ENCODE measurements around the gene CREBL2. TPM values are rescaled to one million over a fixed set of nuclear protein-coding genes. Genes with fewer than 3 reads are reported as not detected.

Gene CREBL2
- total RNA-seq, 4 donors from 2014 or later: 11.2 to 42.7 (median 26.4) TPM

GRCh38 chr12:12683136-12683697 is 71.5 kb downstream of the CREBL2 start:
- no peaks in the 10 kb centered on the region for H3K27me3 ChIP-seq
- TF ChIP-seq POLR2A (IDR thresholded peaks at IDR 0.05) (no peak), POLR2AphosphoS5 (IDR thresholded peaks at IDR 0.05) (no peak), EP300 (IDR thresholded peaks at IDR 0.05; ENCODE audit: low read depth) (no peak), CTCF (IDR thresholded peaks at IDR 0.05) (no peak)
- in situ Hi-C loops (cut with MboI; ENCODE audit: low pct_ligation_motif_present in 1 of 4, low pct_unique_long_range_greater_than_20kb in 1 of 4, low sequenced_read_pairs in 3 of 4): loop anchor here in 2 of 4 donors (25.0 kb wide), 2 partner anchors 321 to 1121 kb away; partner anchors contain the start of genes BORCS5 (in 1 of the 2) and MANSC1 (in 1 of the 2)
- H3K4me1 ChIP-seq: no peaks in the 10 kb centered on the region
- intact Hi-C loops (cut with DNase I; ENCODE audit: low total_unique reads): loop anchor here (5.0 kb wide), 1 partner anchor 56 kb away; no protein-coding TSS in a partner anchor
- no peak for DNase-seq
- no peak overlapping the region for H3K4me3 ChIP-seq
- no peak overlapping the region for H3K27ac ChIP-seq
- WGBS, 2 donors (ENCODE audit: low coverage in 1 of 2): 80 to 83% methylated on average over 4 of the region's 4 CpGs
- no peaks in the 10 kb centered on the region for H3K36me3 ChIP-seq
- H3K9me3 ChIP-seq: no peaks in the 10 kb centered on the region

- Histone ChIP-seq H3K27me3 (no peaks in the 10 kb centered on the region), H3K9me3 (no peaks in the 10 kb centered on the region), H3K27ac (no peak overlapping the region), H3K36me3 (no peaks in the 10 kb centered on the region), H3K4me3 (no peak overlapping the region), H3K4me1 (no peaks in the 10 kb centered on the region)
- no peak for DNase-seq
- 77 to 89% methylated on average over 2 to 3 of the region's 3 CpGs for WGBS, 2 donors (ENCODE audit: low coverage in 1 of 2)
- TF ChIP-seq POLR2AphosphoS5 (IDR thresholded peaks at IDR 0.05): no peak
- no peak for TF ChIP-seq POLR2A (IDR thresholded peaks at IDR 0.05)
- no peak for TF ChIP-seq EP300 (IDR thresholded peaks at IDR 0.05; ENCODE audit: low read depth)
- TF ChIP-seq CTCF (IDR thresholded peaks at IDR 0.05): no peak
- intact Hi-C loops (cut with DNase I; ENCODE audit: low total_unique reads) (loop anchor here (5.0 kb wide), 1 partner anchor 56 kb away; no protein-coding TSS in a partner anchor), in situ Hi-C loops (cut with MboI; ENCODE audit: low pct_ligation_motif_present in 1 of 4, low pct_unique_long_range_greater_than_20kb in 1 of 4, low sequenced_read_pairs in 3 of 4) (loop anchor here in 2 of 4 donors (25.0 kb wide), 2 partner anchors 321 to 1121 kb away; partner anchors contain the start of genes BORCS5 (in 1 of the 2) and MANSC1 (in 1 of the 2))
Measured at GRCh38 chr12:12683725-12684124, 72.0 kb downstream of the CREBL2 start.

- Histone ChIP-seq H3K27me3 (no peaks in the 10 kb centered on the region), H3K4me1 (no peaks in the 10 kb centered on the region), H3K36me3 (no peaks in the 10 kb centered on the region), H3K4me3 (no peak overlapping the region), H3K9me3 (no peaks in the 10 kb centered on the region), H3K27ac (no peak overlapping the region)
- intact Hi-C loops (cut with DNase I; ENCODE audit: low total_unique reads) (loop anchor here (5.0 kb wide), 1 partner anchor 57 kb away; no protein-coding TSS in a partner anchor), in situ Hi-C loops (cut with MboI; ENCODE audit: low pct_ligation_motif_present in 1 of 4, low pct_unique_long_range_greater_than_20kb in 1 of 4, low sequenced_read_pairs in 3 of 4) (loop anchor here in 2 of 4 donors (25.0 kb wide), 2 partner anchors 322 to 1122 kb away; partner anchors contain the start of genes BORCS5 (in 1 of the 2) and MANSC1 (in 1 of the 2))
- TF ChIP-seq POLR2A (IDR thresholded peaks at IDR 0.05): no peak
- TF ChIP-seq POLR2AphosphoS5 (IDR thresholded peaks at IDR 0.05): no peak
- no peak for TF ChIP-seq EP300 (IDR thresholded peaks at IDR 0.05; ENCODE audit: low read depth)
- TF ChIP-seq CTCF (IDR thresholded peaks at IDR 0.05): no peak
- WGBS, 2 donors (ENCODE audit: low coverage in 1 of 2): 24 to 29% methylated on average over 5 of the region's 5 CpGs
- DNase-seq: no peak
Measured at GRCh38 chr12:12684375-12685106, 72.9 kb downstream of the CREBL2 start.

- no peaks in the 10 kb centered on the region for H3K4me1 ChIP-seq
- TF ChIP-seq POLR2AphosphoS5 (IDR thresholded peaks at IDR 0.05) (no peak), EP300 (IDR thresholded peaks at IDR 0.05; ENCODE audit: low read depth) (no peak), POLR2A (IDR thresholded peaks at IDR 0.05) (no peak), CTCF (IDR thresholded peaks at IDR 0.05) (no peak)
- no peaks in the 10 kb centered on the region for H3K36me3 ChIP-seq
- no peak overlapping the region for H3K27ac ChIP-seq
- no peaks in the 10 kb centered on the region for H3K27me3 ChIP-seq
- H3K9me3 ChIP-seq: no peaks in the 10 kb centered on the region
- in situ Hi-C loops (cut with MboI; ENCODE audit: low pct_ligation_motif_present in 1 of 4, low pct_unique_long_range_greater_than_20kb in 1 of 4, low sequenced_read_pairs in 3 of 4) (loop anchor here in 2 of 4 donors (25.0 kb wide), 2 partner anchors 323 to 1123 kb away; partner anchors contain the start of genes BORCS5 (in 1 of the 2) and MANSC1 (in 1 of the 2)), intact Hi-C loops (cut with DNase I; ENCODE audit: low total_unique reads) (no loop called here)
- H3K4me3 ChIP-seq: no peak overlapping the region
- 70% methylated on average over 2 to 4 of the region's 4 CpGs for WGBS, 2 donors (ENCODE audit: low coverage in 1 of 2)
- no peak for DNase-seq
Measured at GRCh38 chr12:12685305-12685704, 73.6 kb downstream of the CREBL2 start.

Measured in transverse colon (tissue), 4 donors.